GM12878 (cell line): ENCODE measurements around the gene SCGB3A1. TPM values are rescaled to one million over a fixed set of nuclear protein-coding genes. Genes with fewer than 3 reads are reported as not detected.

ENCODE experiments used
- ATAC-seq: fragments of 200-7000 bp; cut with Tn5 transposase; 3 replicates; pipeline ENCODE4 v1.9.1; 2020; ENCODE audit warnings: mild to moderate bottlenecking, moderate library complexity
- BruUV-seq: library from RNA; stranded (reverse); fragments of 400-500 nt; replicated peaks from 2 replicates; lab custom pipeline; 2021; lab: Mats Ljungman, UMichigan
- CTCF ChIA-PET: fragments of 300-600 bp; sonication (Branson Sonifier 250); formaldehyde crosslinking; extraction: SDS; loops from one replicate; lab custom pipeline; 2021; ENCODE audit warnings: inconsistent platforms; lab: Yijun Ruan, JAX
- POLR2A ChIA-PET: fragments of 350-600 bp; formaldehyde crosslinking; extraction: SDS; loops from one replicate; lab custom pipeline; 2021; ENCODE audit warnings: inconsistent platforms; lab: Charles Lee
- RAD21 ChIA-PET: fragments of 300-600 bp; sonication (Branson Sonifier 250); formaldehyde crosslinking; loops from one replicate; lab custom pipeline; 2023; ENCODE audit warnings: antibody characterized with exemption; ENCODE audit not compliant: unreplicated experiment; lab: Charles Lee
- SMC1A ChIA-PET: fragments of 300-600 bp; sonication (Branson Sonifier 250); formaldehyde crosslinking; loops from one replicate; lab custom pipeline; 2023; ENCODE audit not compliant: unreplicated experiment, uncharacterized antibody; lab: Charles Lee
- DNase-seq: peaks from one replicate; pipeline ENCODE4 v3.0.0-alpha.2; 2011; ENCODE audit warnings: low read depth, low spot score
- FAIRE-seq: peaks from 3 replicates; lab custom pipeline; 2011; peaks lifted over from hg19 to GRCh38; lab: Jason Lieb, UNC
- H2AFZ ChIP-seq: 2 replicates; pipeline ENCODE4 v1.6.0; 2011; ENCODE audit warnings: low read depth, low read length, control low read depth; ENCODE audit not compliant: control insufficient read depth
- H3K27ac ChIP-seq: 2 replicates; pipeline ENCODE4 v1.5.1; 2011; ENCODE audit warnings: control low read depth; ENCODE audit not compliant: control insufficient read depth, insufficient read depth
- H3K27me3 ChIP-seq, 2 experiments: replicated peaks in 1 of 2; 2 replicates each; pipeline versions ENCODE4 v1.6.0 to v1.6.1; 2011; ENCODE audit warnings: low read length in 1 of 2; ENCODE audit not compliant: control insufficient read depth in 2 of 2, insufficient read depth in 2 of 2
- H3K36me3 ChIP-seq, 2 experiments: 2 replicates each; pipeline ENCODE4 v1.5.1; 2011; ENCODE audit warnings: low read length in 1 of 2; ENCODE audit not compliant: control insufficient read depth in 2 of 2, insufficient read depth in 2 of 2
- H3K4me1 ChIP-seq: 2 replicates; pipeline ENCODE4 v1.6.1; 2011; ENCODE audit warnings: mild to moderate bottlenecking, low read length, moderate library complexity, mixed read lengths; ENCODE audit not compliant: control insufficient read depth, insufficient read depth
- H3K4me2 ChIP-seq: 2 replicates; pipeline ENCODE4 v1.6.0; 2011; ENCODE audit warnings: control low read depth; ENCODE audit not compliant: control insufficient read depth, insufficient read depth
- H3K4me3 ChIP-seq: fragments of 200-600 bp; sonication (generic); 2 replicates; pipeline ENCODE4 v1.5.1; 2016
- H3K79me2 ChIP-seq: 2 replicates; pipeline ENCODE4 v1.6.0; 2011; ENCODE audit warnings: low read length; ENCODE audit not compliant: control insufficient read depth, insufficient read depth
- H3K9ac ChIP-seq: 2 replicates; pipeline ENCODE4 v1.8.0; 2011; ENCODE audit warnings: low read length, control low read depth, mixed read lengths; ENCODE audit not compliant: control insufficient read depth, insufficient read depth
- H3K9me3 ChIP-seq: replicated peaks from 3 replicates; pipeline ENCODE4 v1.5.1; 2011; ENCODE audit warnings: mild to moderate bottlenecking, low read length; ENCODE audit not compliant: control insufficient read depth, insufficient read depth
- H4K20me1 ChIP-seq: 2 replicates; pipeline ENCODE4 v1.6.0; 2011; ENCODE audit not compliant: control insufficient read depth, insufficient read depth
- MXI1 ChIP-seq: fragments of 150-350 bp; IDR thresholded peaks from 2 replicates; pipeline ENCODE4 v1.6.1; 2011; ENCODE audit warnings: low read depth, mild to moderate bottlenecking, inconsistent platforms, low read length, improper control_type of control experiment
- NRF1 ChIP-seq: conservative IDR thresholded peaks from 2 replicates; pipeline ENCODE4 v1.6.1; 2011; ENCODE audit warnings: mild to moderate bottlenecking, low read depth, low read length, improper control_type of control experiment
- RAD21 ChIP-seq: IDR thresholded peaks from 2 replicates; pipeline ENCODE4 v1.6.1; 2011; ENCODE audit warnings: mild to moderate bottlenecking, low read depth, low read length, moderate library complexity; ENCODE audit not compliant: insufficient read depth
- ZBED1 ChIP-seq: IDR thresholded peaks from 2 replicates; pipeline ENCODE4 v1.6.1; 2016; ENCODE audit warnings: borderline replicate concordance
- WGBS: methylation state at CpG from one replicate; pipeline ENCODE4 v1.1.6; 2016; ENCODE audit warnings: low lambda C conversion rate; ENCODE audit not compliant: insufficient replicate concordance, insufficient coverage; ENCODE audit errors: missing lambda C conversion rate; 5-methylcytosine and 5-hydroxymethylcytosine counted together
- in situ Hi-C: fragments of 300-500 bp; cut with MboI; formaldehyde crosslinking; loops from 9 replicates; pipeline ENCODE4 v1.14.3; 2018; ENCODE audit warnings: mixed read lengths
- intact Hi-C: fragments of 100-400 bp; cut with micrococcal nuclease; formaldehyde crosslinking; loops from one replicate; pipeline ENCODE4 v1.14.2; 2022; ENCODE audit not compliant: unreplicated experiment
- polyA plus RNA-seq, 11 experiments: library from polyadenylated mRNA; depleted of rRNA in 4 of 11; unstranded in 6 of 11; stranded (reverse) in 5 of 11; fragments of >200 nt; fragmentation: Nextera tagmentation in 4 of 11; fragmentation: Illumina TruSeq in 1 of 11; extraction: Ambion mirVana in 4 of 11; extraction: Trizol in 1 of 11; gene quantifications; 1 replicate in 1 of 11; 2 replicates in 10 of 11; pipeline versions ENCODE4 v1.2.1 to v1.2.3, GENCODE V29; 2011 to 2016; ENCODE audit warnings: inconsistent platforms in 2 of 11, missing spikeins in 2 of 11, low read depth in 1 of 11
- total RNA-seq, 4 experiments: library from RNA; depleted of rRNA in 3 of 4; stranded (reverse); fragments of >200 nt in 3 of 4; fragmentation: Illumina TruSeq in 1 of 4; extraction: Trizol in 1 of 4; gene quantifications; 2 replicates each; pipeline versions ENCODE4 v1.2.1 to v1.2.3, GENCODE V29; 2013 to 2021
- TF ChIP-seq, protein P1 (sequence below): fragments of 450-650 bp; IDR thresholded peaks from 2 replicates; pipeline ENCODE4 v1.6.1; 2016; ENCODE audit warnings: mild to moderate bottlenecking, moderate library complexity, borderline replicate concordance
- TF ChIP-seq, protein P2 (sequence below): fragments of 450-650 bp; IDR thresholded peaks from 2 replicates; pipeline ENCODE4 v1.6.1; 2016; ENCODE audit warnings: mild to moderate bottlenecking
- TF ChIP-seq, protein P3 (sequence below): fragments of 150-350 bp; IDR thresholded peaks from 2 replicates; pipeline ENCODE4 v1.6.1; 2014; ENCODE audit warnings: mild to moderate bottlenecking, low read depth, low read length

Gene SCGB3A1
- total and polyA plus RNA-seq, 10 of the 15 experiments (the other 5 are each of a cell fraction or from before 2014, with no cell fraction given): 0.46 TPM; not detected in 9

DNA sequence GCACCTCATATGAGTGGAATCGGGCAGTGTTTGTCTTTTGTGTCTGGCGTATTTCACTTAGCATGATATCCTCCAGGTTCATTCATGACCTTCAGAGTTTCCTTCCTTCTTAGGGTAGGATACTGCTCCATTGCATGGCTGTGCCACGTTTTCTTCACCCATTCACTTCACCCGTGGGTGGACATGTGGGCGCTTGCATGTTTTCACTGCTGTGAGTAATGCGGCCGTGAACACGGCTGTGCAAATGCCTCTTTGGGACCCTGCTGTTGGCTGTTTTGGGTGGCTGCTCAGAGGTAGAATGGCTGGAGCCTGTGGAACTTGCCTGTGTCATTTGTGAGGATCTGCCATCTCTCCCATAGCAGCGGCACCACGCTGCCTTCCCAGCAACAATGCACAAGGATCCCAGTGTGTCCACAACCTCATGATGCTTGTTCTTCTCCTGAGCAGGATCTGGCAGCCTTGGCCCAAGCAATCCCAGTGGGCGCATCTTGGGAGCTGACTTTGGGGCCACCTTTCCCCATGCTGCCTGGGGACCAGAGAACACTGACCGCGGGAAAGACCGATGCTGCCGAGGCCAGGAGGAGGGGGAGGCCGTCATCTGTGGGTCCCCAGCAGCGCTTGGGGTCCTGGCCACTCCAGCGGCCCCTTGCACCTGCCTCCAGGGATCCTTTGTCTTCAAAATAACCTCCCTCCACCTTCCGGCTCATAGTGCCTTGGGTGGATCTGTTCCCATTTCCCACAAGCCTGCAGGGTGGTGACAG, 2.3 kb upstream of the SCGB3A1 start (continued):
- TF ChIP-seq, protein P1, sequence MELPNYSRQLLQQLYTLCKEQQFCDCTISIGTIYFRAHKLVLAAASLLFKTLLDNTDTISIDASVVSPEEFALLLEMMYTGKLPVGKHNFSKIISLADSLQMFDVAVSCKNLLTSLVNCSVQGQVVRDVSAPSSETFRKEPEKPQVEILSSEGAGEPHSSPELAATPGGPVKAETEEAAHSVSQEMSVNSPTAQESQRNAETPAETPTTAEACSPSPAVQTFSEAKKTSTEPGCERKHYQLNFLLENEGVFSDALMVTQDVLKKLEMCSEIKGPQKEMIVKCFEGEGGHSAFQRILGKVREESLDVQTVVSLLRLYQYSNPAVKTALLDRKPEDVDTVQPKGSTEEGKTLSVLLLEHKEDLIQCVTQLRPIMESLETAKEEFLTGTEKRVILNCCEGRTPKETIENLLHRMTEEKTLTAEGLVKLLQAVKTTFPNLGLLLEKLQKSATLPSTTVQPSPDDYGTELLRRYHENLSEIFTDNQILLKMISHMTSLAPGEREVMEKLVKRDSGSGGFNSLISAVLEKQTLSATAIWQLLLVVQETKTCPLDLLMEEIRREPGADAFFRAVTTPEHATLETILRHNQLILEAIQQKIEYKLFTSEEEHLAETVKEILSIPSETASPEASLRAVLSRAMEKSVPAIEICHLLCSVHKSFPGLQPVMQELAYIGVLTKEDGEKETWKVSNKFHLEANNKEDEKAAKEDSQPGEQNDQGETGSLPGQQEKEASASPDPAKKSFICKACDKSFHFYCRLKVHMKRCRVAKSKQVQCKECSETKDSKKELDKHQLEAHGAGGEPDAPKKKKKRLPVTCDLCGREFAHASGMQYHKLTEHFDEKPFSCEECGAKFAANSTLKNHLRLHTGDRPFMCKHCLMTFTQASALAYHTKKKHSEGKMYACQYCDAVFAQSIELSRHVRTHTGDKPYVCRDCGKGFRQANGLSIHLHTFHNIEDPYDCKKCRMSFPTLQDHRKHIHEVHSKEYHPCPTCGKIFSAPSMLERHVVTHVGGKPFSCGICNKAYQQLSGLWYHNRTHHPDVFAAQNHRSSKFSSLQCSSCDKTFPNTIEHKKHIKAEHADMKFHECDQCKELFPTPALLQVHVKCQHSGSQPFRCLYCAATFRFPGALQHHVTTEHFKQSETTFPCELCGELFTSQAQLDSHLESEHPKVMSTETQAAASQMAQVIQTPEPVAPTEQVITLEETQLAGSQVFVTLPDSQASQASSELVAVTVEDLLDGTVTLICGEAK: no peak
- TF ChIP-seq, protein P2, sequence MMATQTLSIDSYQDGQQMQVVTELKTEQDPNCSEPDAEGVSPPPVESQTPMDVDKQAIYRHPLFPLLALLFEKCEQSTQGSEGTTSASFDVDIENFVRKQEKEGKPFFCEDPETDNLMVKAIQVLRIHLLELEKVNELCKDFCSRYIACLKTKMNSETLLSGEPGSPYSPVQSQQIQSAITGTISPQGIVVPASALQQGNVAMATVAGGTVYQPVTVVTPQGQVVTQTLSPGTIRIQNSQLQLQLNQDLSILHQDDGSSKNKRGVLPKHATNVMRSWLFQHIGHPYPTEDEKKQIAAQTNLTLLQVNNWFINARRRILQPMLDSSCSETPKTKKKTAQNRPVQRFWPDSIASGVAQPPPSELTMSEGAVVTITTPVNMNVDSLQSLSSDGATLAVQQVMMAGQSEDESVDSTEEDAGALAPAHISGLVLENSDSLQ: no peak
- no peak for TF ChIP-seq RAD21

DNA sequence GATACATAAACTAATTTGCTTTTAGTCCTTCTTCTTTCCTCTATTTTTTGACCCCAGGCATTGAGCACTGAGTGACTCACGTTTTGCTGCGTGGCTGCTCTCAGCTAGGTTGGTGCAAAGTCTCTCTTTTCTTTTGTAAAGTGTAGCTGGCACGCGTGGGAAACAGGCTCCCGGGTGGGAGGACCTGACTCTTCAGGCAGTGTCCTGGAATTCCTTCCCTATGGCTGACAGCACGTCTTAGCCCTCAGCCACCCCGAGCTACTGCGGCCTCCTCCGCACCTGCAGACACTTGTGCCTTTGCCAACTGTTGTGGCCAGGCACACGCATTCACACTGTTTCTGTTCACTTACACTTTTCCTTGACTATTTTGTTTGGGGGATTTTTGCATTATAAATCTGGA, 877 bp upstream of the SCGB3A1 start:
- SMC1A ChIA-PET: no interaction called here
- Histone ChIP-seq H4K20me1 (no peaks in the 10 kb centered on the region), H2AFZ (no peak overlapping the region), H3K9me3 (no peaks in the 10 kb centered on the region), H3K36me3 (no peaks in the 10 kb centered on the region), H3K79me2 (no peaks in the 10 kb centered on the region), H3K4me1 (no peaks in the 10 kb centered on the region), H3K27me3 (peaks cover 0 to 3% of the 10 kb centered on the region in 2 experiments; a peak in 1 of 4 replicates), H3K4me3 (no peak overlapping the region), H3K27ac (no peak overlapping the region), H3K9ac (no peak overlapping the region), H3K4me2 (no peak overlapping the region)
- RAD21 ChIA-PET: no interaction called here
- in situ Hi-C loops (no loop called here), intact Hi-C loops (no loop called here)
- CTCF ChIA-PET: no interaction called here
- DNase-seq: no peak
- no peak for FAIRE-seq
- TF ChIP-seq, protein P3, sequence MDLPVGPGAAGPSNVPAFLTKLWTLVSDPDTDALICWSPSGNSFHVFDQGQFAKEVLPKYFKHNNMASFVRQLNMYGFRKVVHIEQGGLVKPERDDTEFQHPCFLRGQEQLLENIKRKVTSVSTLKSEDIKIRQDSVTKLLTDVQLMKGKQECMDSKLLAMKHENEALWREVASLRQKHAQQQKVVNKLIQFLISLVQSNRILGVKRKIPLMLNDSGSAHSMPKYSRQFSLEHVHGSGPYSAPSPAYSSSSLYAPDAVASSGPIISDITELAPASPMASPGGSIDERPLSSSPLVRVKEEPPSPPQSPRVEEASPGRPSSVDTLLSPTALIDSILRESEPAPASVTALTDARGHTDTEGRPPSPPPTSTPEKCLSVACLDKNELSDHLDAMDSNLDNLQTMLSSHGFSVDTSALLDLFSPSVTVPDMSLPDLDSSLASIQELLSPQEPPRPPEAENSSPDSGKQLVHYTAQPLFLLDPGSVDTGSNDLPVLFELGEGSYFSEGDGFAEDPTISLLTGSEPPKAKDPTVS: no peak
- TF ChIP-seq NRF1: no peak
- TF ChIP-seq MXI1: no peak
- no peak for TF ChIP-seq ZBED1
- ATAC-seq: no peak
- BruUV-seq: no TSS peak
- POLR2A ChIA-PET: no interaction called here
- WGBS: 62% methylated on average over 10 of the region's 10 CpGs
